ENCODE measurements around the gene SNTG2.
"Not testable (repeated sequence)": the region's sequence is repeated elsewhere in the genome, so short reads cannot be mapped to it uniquely, and the experiment has no call there.

Gene SNTG2

GRCh38 chr2:1101011-1101782 lies 150.5 kb downstream of the SNTG2 start:
- peaks cover 11% of the 10 kb centered on the region; the same call in 1 of the 2 replicates for H3K9me3 ChIP-seq (ENCODE audit: control insufficient read depth, insufficient read depth, low read length)
- H3K36me3 ChIP-seq (ENCODE audit: control insufficient read depth, low read length), result no peaks in the 10 kb centered on the region
- H3K27ac ChIP-seq (ENCODE audit: low read depth, low read length), result no peak overlapping the region
- no peaks in the 10 kb centered on the region for H4K20me1 ChIP-seq (ENCODE audit: control insufficient read depth, insufficient read depth, low read depth, low read length)
- no peaks in the 10 kb centered on the region for H3K79me2 ChIP-seq (ENCODE audit: control insufficient read depth, low read length)
- TF ChIP-seq CTCF (IDR thresholded peaks at IDR 0.05; ENCODE audit: low read depth, low read length, poor library complexity, severe bottlenecking), result no peak
- TF ChIP-seq EZH2phosphoT487 (IDR thresholded peaks at IDR 0.05; ENCODE audit: borderline replicate concordance, low read length), result no peak
- H3F3A ChIP-seq (ENCODE audit: control insufficient read depth, insufficient read depth), result no peaks in the 10 kb centered on the region
- H3K27me3 ChIP-seq (ENCODE audit: control insufficient read depth, low read length), result no peaks in the 10 kb centered on the region
- no peaks in the 10 kb centered on the region for H3K9me2 ChIP-seq (replicated peaks; ENCODE audit: control insufficient read depth, low read length)
- no peaks in the 10 kb centered on the region for H3K4me1 ChIP-seq (ENCODE audit: control insufficient read depth, low read length)
- H3K4me2 ChIP-seq (ENCODE audit: low read length), result no peak overlapping the region
- no peak overlapping the region for H3K4me3 ChIP-seq (ENCODE audit: low read length)

GRCh38 chr2:1101982-1102590 lies 151.4 kb downstream of the SNTG2 start:
- TF ChIP-seq CTCF (IDR thresholded peaks at IDR 0.05; ENCODE audit: low read depth, low read length, poor library complexity, severe bottlenecking) (no peak), EZH2phosphoT487 (IDR thresholded peaks at IDR 0.05; ENCODE audit: borderline replicate concordance, low read length) (no peak)

GRCh38 chr2:1104364-1104763 lies 153.7 kb downstream of the SNTG2 start:
- no peaks in the 10 kb centered on the region for H3K36me3 ChIP-seq (ENCODE audit: control insufficient read depth, low read length)
- H3K27me3 ChIP-seq (ENCODE audit: control insufficient read depth, low read length), result no peaks in the 10 kb centered on the region
- no peak overlapping the region for H3K4me2 ChIP-seq (ENCODE audit: low read length)
- peaks cover 8% of the 10 kb centered on the region; the same call in 1 of the 2 replicates for H3K9me3 ChIP-seq (ENCODE audit: control insufficient read depth, insufficient read depth, low read length)
- no peaks in the 10 kb centered on the region for H3K4me1 ChIP-seq (ENCODE audit: control insufficient read depth, low read length)
- no peak overlapping the region for H3K27ac ChIP-seq (ENCODE audit: low read depth, low read length)
- no peaks in the 10 kb centered on the region for H3F3A ChIP-seq (ENCODE audit: control insufficient read depth, insufficient read depth)
- no peaks in the 10 kb centered on the region for H3K79me2 ChIP-seq (ENCODE audit: control insufficient read depth, low read length)
- no peak overlapping the region for H3K4me3 ChIP-seq (ENCODE audit: low read length)
- H4K20me1 ChIP-seq (ENCODE audit: control insufficient read depth, insufficient read depth, low read depth, low read length), result no peaks in the 10 kb centered on the region
- no peaks in the 10 kb centered on the region for H3K9me2 ChIP-seq (replicated peaks; ENCODE audit: control insufficient read depth, low read length)
- TF ChIP-seq EZH2phosphoT487 (IDR thresholded peaks at IDR 0.05; ENCODE audit: borderline replicate concordance, low read length), result no peak
- TF ChIP-seq CTCF (IDR thresholded peaks at IDR 0.05; ENCODE audit: low read depth, low read length, poor library complexity, severe bottlenecking), result no peak

More at GRCh38 chr2:1101982-1102590, 151.4 kb downstream of the SNTG2 start:
- Histone ChIP-seq H3K4me3 (ENCODE audit: low read length) (no peak overlapping the region), H3K9me2 (replicated peaks; ENCODE audit: control insufficient read depth, low read length) (no peaks in the 10 kb centered on the region), H4K20me1 (ENCODE audit: control insufficient read depth, insufficient read depth, low read depth, low read length) (no peaks in the 10 kb centered on the region), H3K36me3 (ENCODE audit: control insufficient read depth, low read length) (no peaks in the 10 kb centered on the region), H3K9me3 (ENCODE audit: control insufficient read depth, insufficient read depth, low read length) (peaks cover 11% of the 10 kb centered on the region; the same call in 1 of the 2 replicates), H3K27me3 (ENCODE audit: control insufficient read depth, low read length) (no peaks in the 10 kb centered on the region), H3K27ac (ENCODE audit: low read depth, low read length) (no peak overlapping the region), H3K4me2 (ENCODE audit: low read length) (no peak overlapping the region), H3K4me1 (ENCODE audit: control insufficient read depth, low read length) (no peaks in the 10 kb centered on the region), H3F3A (ENCODE audit: control insufficient read depth, insufficient read depth) (no peaks in the 10 kb centered on the region), H3K79me2 (ENCODE audit: control insufficient read depth, low read length) (no peaks in the 10 kb centered on the region)

- H3K9me2 ChIP-seq (replicated peaks; ENCODE audit: control insufficient read depth, low read length); H3K4me3 ChIP-seq (ENCODE audit: low read length); H3K4me2 ChIP-seq (ENCODE audit: low read length); H3F3A ChIP-seq (ENCODE audit: control insufficient read depth, insufficient read depth); H3K9me3 ChIP-seq (ENCODE audit: control insufficient read depth, insufficient read depth, low read length); H3K79me2 ChIP-seq (ENCODE audit: control insufficient read depth, low read length); H3K36me3 ChIP-seq (ENCODE audit: control insufficient read depth, low read length); H3K27me3 ChIP-seq (ENCODE audit: control insufficient read depth, low read length); H3K4me1 ChIP-seq (ENCODE audit: control insufficient read depth, low read length); H3K27ac ChIP-seq (ENCODE audit: low read depth, low read length); H4K20me1 ChIP-seq (ENCODE audit: control insufficient read depth, insufficient read depth, low read depth, low read length): not testable (repeated sequence)
These were observed 155.7 kb downstream of the SNTG2 start for GRCh38 chr2:1106344-1106743.

All from DOHH2 (cell line).